Activated CD4-positive, alpha-beta T cell treated with anti-CD3 and anti-CD28 coated beads, Interleukin-2, amount 50 U/mL, for 48 hours (primary cell): ENCODE results near the gene TCF23.

Experiments
- DNase-seq, 2 experiments: peaks; one replicate each; pipeline ENCODE4 v3.0.0-alpha.2; 2020

TCF23 gene

GRCh38 chr2:27128668-27129571 is 19.9 kb upstream of the TCF23 start:
- no peak for DNase-seq

- no peak for DNase-seq
These were observed 18.4 kb upstream of the TCF23 start for GRCh38 chr2:27130396-27130795.

- DNase-seq: no peak
These were observed 17.4 kb upstream of the TCF23 start for GRCh38 chr2:27131429-27131828.

- peak; percentile 34 to 35 for DNase-seq
These were observed 15.5 kb upstream of the TCF23 start for GRCh38 chr2:27133195-27133875.

GRCh38 chr2:27133905-27134780 is 14.7 kb upstream of the TCF23 start, which contains the start of gene PREB:
TSS of gene PREB (minus strand) at chr2:27134636. CDS start at chr2:27134421, 215 bp downstream.
- DNase-seq: peak; percentile 98

- no peak for DNase-seq
These were observed 13.9 kb upstream of the TCF23 start for GRCh38 chr2:27134781-27135477.

- no peak for DNase-seq
These were observed 13.3 kb upstream of the TCF23 start for GRCh38 chr2:27135478-27135955.

GRCh38 chr2:27136751-27137150 is 12.1 kb upstream of the TCF23 start:
- DNase-seq: no peak

GRCh38 chr2:27137322-27137935 is 11.4 kb upstream of the TCF23 start:
- no peak for DNase-seq

- DNase-seq: no peak
These were observed 10.7 kb upstream of the TCF23 start for GRCh38 chr2:27138111-27138510.

GRCh38 chr2:27139310-27139709 is 9.5 kb upstream of the TCF23 start, which contains the start of gene PRR30:
TSS of gene PRR30 (minus strand) at chr2:27139410. CDS start at chr2:27138329, 1,081 bp downstream.
- no peak for DNase-seq

- no peak for DNase-seq
These were observed 5.5 kb upstream of the TCF23 start for GRCh38 chr2:27143285-27143684.

- no peak for DNase-seq
These were observed 3.1 kb upstream of the TCF23 start for GRCh38 chr2:27145682-27146081.

GRCh38 chr2:27147935-27148334 is 869 bp upstream of the TCF23 start:
- DNase-seq: no peak

- no peak for DNase-seq
These were observed 984 bp downstream of the TCF23 start for GRCh38 chr2:27149570-27150405.

- DNase-seq: no peak
These were observed 1.9 kb downstream of the TCF23 start for GRCh38 chr2:27150639-27151230.

- DNase-seq: no peak
These were observed 3.4 kb downstream of the TCF23 start for GRCh38 chr2:27152102-27152795.

- no peak for DNase-seq
These were observed 4.1 kb downstream of the TCF23 start for GRCh38 chr2:27152796-27153464.

GRCh38 chr2:27154488-27154887 is 5.7 kb downstream of the TCF23 start:
- no peak for DNase-seq
